Choroid plexus epithelial cell (primary cell): Measurements from ENCODE around the gene ERC2.

ENCODE experiments used
- DNase-seq: peaks from one replicate; pipeline ENCODE4 v3.0.0-alpha.2; 2010; ENCODE audit warnings: low read depth
- H3K4me3 ChIP-seq: 2 replicates; pipeline ENCODE4 v1.5.1; 2011; ENCODE audit warnings: low read depth, mild to moderate bottlenecking, control low read depth, low read length, moderate library complexity
- CTCF ChIP-seq: conservative IDR thresholded peaks from 2 replicates; pipeline ENCODE4 v1.5.1; 2011; ENCODE audit warnings: low read depth, mild to moderate bottlenecking, control low read depth, inconsistent platforms, low read length, moderate library complexity

The ERC2 gene

GRCh38 chr3:55486101-55486856, 982.0 kb downstream of the ERC2 start:
- H3K4me3 ChIP-seq: peak overlapping the region; percentile 70
- peak; percentile 86 for DNase-seq
- TF ChIP-seq CTCF: no peak

GRCh38 chr3:55484801-55485791, 983.2 kb downstream of the ERC2 start:
- DNase-seq: peak; percentile 91

GRCh38 chr3:55484191-55484689, 984.0 kb downstream of the ERC2 start:
- peak overlapping the region; percentile 70 for H3K4me3 ChIP-seq
- no peak for DNase-seq
- no peak for TF ChIP-seq CTCF

More at GRCh38 chr3:55484801-55485791, 983.2 kb downstream of the ERC2 start:
- peak overlapping the region; percentile 70 for H3K4me3 ChIP-seq
- peak; percentile 73 for TF ChIP-seq CTCF

GRCh38 chr3:55483196-55484095, 984.8 kb downstream of the ERC2 start:
- DNase-seq: peak; percentile 46
- H3K4me3 ChIP-seq: peak overlapping the region; percentile 70
- TF ChIP-seq CTCF: no peak

GRCh38 chr3:55482496-55483195, 985.6 kb downstream of the ERC2 start:
- H3K4me3 ChIP-seq: peak overlapping the region; percentile 70
- no peak for TF ChIP-seq CTCF
- peak; percentile 68 for DNase-seq
